Central memory CD8-positive, alpha-beta T cell (primary cell): ENCODE measurements around the gene OR9A4.
"Not testable (repeated sequence)": the region's sequence is repeated elsewhere in the genome, so short reads cannot be mapped to it uniquely, and the experiment has no call there.

ENCODE experiments used
- ATAC-seq: fragments of 150-1000 bp; cut with Tn5 transposase; replicated peaks from 2 replicates; pipeline ENCODE4 v1.10.0; 2022; ENCODE audit warnings: mild to moderate bottlenecking, moderate FRiP score, moderate number of reproducible peaks; ENCODE audit not compliant: poor library complexity, severe bottlenecking; ENCODE audit errors: extremely low read depth
- DNase-seq, 2 donors: peaks; one replicate each; pipeline ENCODE4 v3.0.0; 2021; ENCODE audit warnings: low spot score in 2 of 2
- H3K27ac Mint-ChIP-seq: one replicate; pipeline ENCODE4 v1.8.0; 2022; ENCODE audit warnings: low read depth, mild to moderate bottlenecking, moderate library complexity, mixed read lengths
- H3K27me3 Mint-ChIP-seq: one replicate; pipeline ENCODE4 v1.8.0; 2022; ENCODE audit warnings: mixed read lengths
- H3K36me3 Mint-ChIP-seq: one replicate; pipeline ENCODE4 v1.8.0; 2022; ENCODE audit warnings: mild to moderate bottlenecking, moderate library complexity, mixed read lengths; ENCODE audit not compliant: insufficient read depth
- H3K4me1 Mint-ChIP-seq: one replicate; pipeline ENCODE4 v1.8.0; 2022; ENCODE audit warnings: mixed read lengths
- H3K4me3 Mint-ChIP-seq: one replicate; pipeline ENCODE4 v1.8.0; 2022; ENCODE audit warnings: mild to moderate bottlenecking, moderate library complexity, mixed read lengths
- H3K9me3 Mint-ChIP-seq: one replicate; pipeline ENCODE4 v1.8.0; 2022; ENCODE audit warnings: mixed read lengths

The OR9A4 gene

DNA sequence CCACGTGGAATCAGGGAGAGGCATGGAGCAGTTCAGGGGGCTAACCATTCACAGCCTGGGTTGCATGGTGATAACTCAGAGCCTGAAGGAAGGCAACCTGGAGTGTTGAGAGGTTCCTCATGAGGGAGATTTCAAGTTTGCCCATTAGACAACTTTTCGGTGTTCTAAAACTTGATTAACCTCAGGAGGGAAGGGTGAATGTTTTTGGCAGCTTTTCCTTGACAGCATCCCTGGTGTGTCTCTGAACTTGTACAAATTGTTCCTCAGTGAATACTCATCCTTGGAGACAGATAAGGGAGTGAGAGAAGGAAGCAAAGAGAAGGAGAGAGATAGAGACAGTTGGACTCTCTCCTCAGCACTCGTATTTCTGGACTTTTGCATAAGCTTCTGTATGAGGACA, at the start of gene OR9A4:
OR9A4 (plus strand) TSS at position 301 of the 400 bp plus-strand sequence. CDS start 2,477 bp downstream, outside the sequence.
- H3K27me3 Mint-ChIP-seq: peaks cover 12% of the 10 kb centered on the region
- ATAC-seq: no peak
- H3K36me3 Mint-ChIP-seq: no peaks in the 10 kb centered on the region
- no peaks in the 10 kb centered on the region for H3K4me1 Mint-ChIP-seq
- H3K27ac Mint-ChIP-seq: no peak within 1 kb of the TSS
- peaks cover 4% of the 10 kb centered on the region for H3K9me3 Mint-ChIP-seq
- H3K4me3 Mint-ChIP-seq: no peak within 1 kb of the TSS
- no peak for DNase-seq

- Mint-ChIP-seq H3K4me3 (no peak overlapping the region), H3K27ac (no peak overlapping the region), H3K27me3 (peaks cover 13% of the 10 kb centered on the region), H3K9me3 (no peaks in the 10 kb centered on the region), H3K36me3 (no peaks in the 10 kb centered on the region), H3K4me1 (no peaks in the 10 kb centered on the region)
- ATAC-seq: no peak
- no peak for DNase-seq
These were observed 49.2 kb upstream of the OR9A4 start for GRCh38 chr7:141866974-141867373.

GRCh38 chr7:141872931-141873330, 43.3 kb upstream of the OR9A4 start:
- ATAC-seq (no peak), DNase-seq (no peak)
- Mint-ChIP-seq H3K9me3 (no peaks in the 10 kb centered on the region), H3K4me1 (no peaks in the 10 kb centered on the region), H3K27ac (no peak overlapping the region), H3K27me3 (no peaks in the 10 kb centered on the region), H3K36me3 (no peaks in the 10 kb centered on the region), H3K4me3 (no peak overlapping the region)

- Mint-ChIP-seq H3K9me3 (no peaks in the 10 kb centered on the region), H3K27ac (no peak overlapping the region), H3K4me1 (no peaks in the 10 kb centered on the region), H3K36me3 (no peaks in the 10 kb centered on the region), H3K4me3 (no peak overlapping the region), H3K27me3 (no peaks in the 10 kb centered on the region)
- ATAC-seq (no peak), DNase-seq (no peak)
These were observed 41.4 kb upstream of the OR9A4 start for GRCh38 chr7:141874787-141875186.

GRCh38 chr7:141875453-141875852, 40.7 kb upstream of the OR9A4 start:
- ATAC-seq (no peak), DNase-seq (no peak)
- no peak overlapping the region for H3K27ac Mint-ChIP-seq
- H3K36me3 Mint-ChIP-seq: no peaks in the 10 kb centered on the region
- no peaks in the 10 kb centered on the region for H3K4me1 Mint-ChIP-seq
- no peaks in the 10 kb centered on the region for H3K9me3 Mint-ChIP-seq
- no peak overlapping the region for H3K4me3 Mint-ChIP-seq
- no peaks in the 10 kb centered on the region for H3K27me3 Mint-ChIP-seq

DNA sequence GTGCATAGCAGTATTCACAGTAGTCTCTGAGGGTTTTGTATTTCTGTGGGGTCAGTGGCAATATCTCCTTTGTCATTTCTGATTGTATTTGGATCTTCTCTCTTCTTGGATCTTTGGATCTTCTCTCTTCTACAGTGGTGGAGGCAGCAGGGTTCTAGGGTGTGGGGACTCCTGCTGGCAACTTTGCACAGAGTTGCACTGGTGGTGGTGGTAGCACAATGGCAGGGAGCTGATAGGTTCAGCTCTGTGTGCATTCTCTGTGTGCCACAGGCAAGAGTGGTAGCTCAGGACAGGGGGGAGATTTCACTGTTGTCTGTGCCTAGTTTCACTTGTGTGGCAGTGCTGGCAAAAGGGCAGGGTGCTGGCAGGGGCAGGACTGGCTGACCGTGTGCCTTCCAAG, 39.8 kb upstream of the OR9A4 start:
- Mint-ChIP-seq H3K27me3 (no peaks in the 10 kb centered on the region), H3K4me1 (no peaks in the 10 kb centered on the region), H3K4me3 (no peak overlapping the region), H3K27ac (no peak overlapping the region), H3K9me3 (no peaks in the 10 kb centered on the region), H3K36me3 (no peaks in the 10 kb centered on the region)
- ATAC-seq: no peak
- no peak for DNase-seq

DNA sequence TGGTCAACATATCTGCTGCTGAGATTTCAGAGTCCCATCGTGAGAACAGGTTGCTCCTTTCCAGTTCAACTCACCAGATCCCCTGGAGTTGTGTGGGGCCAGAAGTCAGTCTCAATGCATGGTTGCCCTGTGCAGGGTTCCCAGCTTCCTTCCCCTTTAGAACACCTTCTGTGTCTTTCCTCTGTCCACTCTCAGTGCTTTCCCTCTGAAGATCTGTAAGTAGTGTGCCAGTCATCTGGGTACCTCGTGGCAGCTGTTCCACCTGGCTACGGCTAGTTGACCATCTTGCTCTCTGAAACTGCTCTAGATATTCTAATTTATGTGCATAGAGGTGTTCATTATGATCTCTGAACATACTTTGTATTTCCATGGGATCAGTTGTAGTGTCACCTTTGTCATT, 38.8 kb upstream of the OR9A4 start:
- Mint-ChIP-seq H3K4me1 (no peaks in the 10 kb centered on the region), H3K27ac (no peak overlapping the region), H3K4me3 (no peak overlapping the region), H3K36me3 (no peaks in the 10 kb centered on the region), H3K9me3 (no peaks in the 10 kb centered on the region), H3K27me3 (no peaks in the 10 kb centered on the region)
- ATAC-seq (no peak), DNase-seq (no peak)

DNA sequence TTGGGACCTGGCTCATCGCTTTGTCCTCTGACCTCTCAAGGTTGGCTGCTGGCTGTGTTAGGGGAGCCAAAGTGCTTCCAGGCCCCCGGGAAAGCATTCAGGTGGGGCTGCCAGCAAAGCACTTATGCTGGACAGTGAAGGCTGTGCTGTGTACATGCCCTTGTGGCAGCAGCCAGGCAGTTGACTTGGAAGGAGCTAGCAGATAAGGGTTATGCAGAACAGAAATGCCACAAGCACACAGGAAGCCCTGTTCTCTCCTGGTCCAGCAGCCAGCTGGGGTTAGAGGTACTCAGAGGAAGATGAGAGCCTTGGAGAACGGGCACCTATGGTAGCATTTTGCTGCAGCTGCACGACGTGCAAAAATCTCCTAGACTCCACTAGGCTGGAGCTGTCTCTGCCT, 35.2 kb upstream of the OR9A4 start:
- Mint-ChIP-seq H3K4me3 (no peak overlapping the region), H3K27ac (no peak overlapping the region), H3K36me3 (no peaks in the 10 kb centered on the region), H3K27me3 (peaks cover 4% of the 10 kb centered on the region), H3K9me3 (no peaks in the 10 kb centered on the region), H3K4me1 (no peaks in the 10 kb centered on the region)
- no peak for ATAC-seq
- no peak for DNase-seq

DNA sequence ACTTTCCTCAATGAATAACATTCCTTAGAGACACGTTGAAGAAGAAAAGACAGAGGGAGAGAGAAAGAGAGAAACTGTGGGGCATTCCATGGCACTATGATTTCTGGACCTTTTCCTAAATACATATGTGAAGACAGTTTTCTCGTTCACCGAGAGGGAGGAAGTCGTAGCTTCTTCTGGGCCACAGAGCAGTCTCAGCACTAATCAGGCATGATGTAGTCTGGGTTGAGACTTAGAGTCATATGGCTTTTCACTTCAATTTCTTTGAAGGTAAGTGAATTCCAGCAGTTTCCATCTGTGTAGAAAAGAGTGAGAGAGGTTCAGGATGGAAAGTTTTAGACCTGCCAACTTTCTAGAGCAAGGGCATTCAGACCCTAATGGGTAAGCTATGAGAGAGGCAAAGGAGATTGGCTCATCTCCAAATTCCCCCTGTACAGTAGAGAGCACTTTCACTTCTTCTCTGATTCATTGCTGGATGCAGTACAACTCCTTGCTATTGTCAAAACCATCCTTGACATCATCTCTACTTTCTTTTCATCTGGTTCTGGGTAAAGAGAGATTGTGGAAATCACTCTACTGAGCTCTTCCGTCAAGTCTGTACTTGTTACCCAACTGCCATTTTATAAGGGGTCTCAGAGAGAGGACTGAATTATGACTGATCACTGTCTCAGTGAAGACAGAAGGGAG, 31.5 kb upstream of the OR9A4 start:
- no peak for ATAC-seq
- Mint-ChIP-seq H3K4me1 (no peaks in the 10 kb centered on the region), H3K27me3 (peaks cover 14% of the 10 kb centered on the region)

DNA sequence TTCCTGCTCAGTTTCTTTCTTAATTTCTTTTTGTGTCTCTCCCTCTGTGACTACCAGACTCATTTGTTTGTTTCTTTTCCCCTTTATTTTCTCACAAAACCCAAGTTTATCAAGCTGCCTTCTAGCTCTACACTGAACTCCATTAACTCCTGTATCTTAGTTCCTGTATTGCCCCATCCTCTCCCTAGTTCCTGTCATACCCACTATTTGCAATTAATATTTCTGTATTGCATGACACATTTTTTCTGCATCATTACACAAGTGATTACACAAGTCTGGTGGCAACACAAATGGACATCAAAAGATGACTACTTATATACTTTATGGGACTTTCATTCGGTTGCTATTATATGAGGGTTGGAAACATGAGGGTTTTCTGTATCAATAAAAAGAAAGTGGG, 26.9 kb upstream of the OR9A4 start:
- peaks cover 23% of the 10 kb centered on the region for H3K27me3 Mint-ChIP-seq
- ATAC-seq (no peak), DNase-seq (no peak)
- no peak overlapping the region for H3K4me3 Mint-ChIP-seq
- H3K9me3 Mint-ChIP-seq: no peaks in the 10 kb centered on the region
- no peaks in the 10 kb centered on the region for H3K36me3 Mint-ChIP-seq
- no peak overlapping the region for H3K27ac Mint-ChIP-seq
- H3K4me1 Mint-ChIP-seq: no peaks in the 10 kb centered on the region

More for the DNA sequence above, 31.5 kb upstream of the OR9A4 start:
- no peak for DNase-seq
- no peak overlapping the region for H3K27ac Mint-ChIP-seq
- no peaks in the 10 kb centered on the region for H3K36me3 Mint-ChIP-seq
- H3K4me3 Mint-ChIP-seq: no peak overlapping the region
- no peaks in the 10 kb centered on the region for H3K9me3 Mint-ChIP-seq

DNA sequence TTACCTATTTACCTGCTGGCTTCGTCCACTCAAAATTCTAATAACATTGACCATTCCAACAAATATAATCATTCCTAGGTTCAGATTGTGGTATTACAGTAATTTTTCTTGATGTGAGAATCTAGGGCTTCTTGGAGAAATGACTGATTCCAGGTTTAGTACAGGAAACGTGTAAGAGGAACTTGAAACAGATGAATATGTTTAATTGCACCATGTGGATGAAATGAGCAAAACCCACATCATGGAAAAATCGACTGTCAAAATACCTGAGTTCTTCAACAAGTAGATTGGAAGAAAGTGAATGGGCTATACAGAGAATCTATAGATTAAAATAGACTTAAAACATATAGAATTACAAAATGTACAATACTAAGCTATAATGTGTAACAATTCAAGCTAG, 24.9 kb upstream of the OR9A4 start:
- Mint-ChIP-seq H3K27me3 (peaks cover 15% of the 10 kb centered on the region), H3K36me3 (no peaks in the 10 kb centered on the region), H3K9me3 (no peaks in the 10 kb centered on the region), H3K4me1 (no peaks in the 10 kb centered on the region), H3K4me3 (no peak overlapping the region), H3K27ac (no peak overlapping the region)
- no peak for ATAC-seq
- no peak for DNase-seq

DNA sequence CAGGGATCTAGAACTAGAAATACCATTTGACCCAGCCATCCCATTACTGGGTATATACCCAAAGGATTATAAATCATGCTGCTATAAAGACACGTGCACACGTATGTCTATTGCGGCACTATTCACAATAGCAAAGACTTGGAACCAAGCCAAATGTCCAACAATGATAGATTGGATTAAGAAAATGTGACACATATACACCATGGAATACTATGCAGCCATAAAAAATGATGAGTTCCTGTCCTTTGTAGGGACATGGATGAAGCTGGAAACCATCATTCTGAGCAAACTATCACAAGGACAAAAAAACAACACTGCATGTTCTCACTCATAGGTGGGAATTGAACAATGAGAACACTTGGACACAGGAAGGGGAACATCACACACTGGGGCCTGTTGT, 16.8 kb upstream of the OR9A4 start:
- ATAC-seq, H3K4me3 Mint-ChIP-seq, H3K36me3 Mint-ChIP-seq, H3K4me1 Mint-ChIP-seq, H3K9me3 Mint-ChIP-seq, DNase-seq, H3K27ac Mint-ChIP-seq: not testable (repeated sequence)
- H3K27me3 Mint-ChIP-seq: peaks cover 19% of the 10 kb centered on the region

DNA sequence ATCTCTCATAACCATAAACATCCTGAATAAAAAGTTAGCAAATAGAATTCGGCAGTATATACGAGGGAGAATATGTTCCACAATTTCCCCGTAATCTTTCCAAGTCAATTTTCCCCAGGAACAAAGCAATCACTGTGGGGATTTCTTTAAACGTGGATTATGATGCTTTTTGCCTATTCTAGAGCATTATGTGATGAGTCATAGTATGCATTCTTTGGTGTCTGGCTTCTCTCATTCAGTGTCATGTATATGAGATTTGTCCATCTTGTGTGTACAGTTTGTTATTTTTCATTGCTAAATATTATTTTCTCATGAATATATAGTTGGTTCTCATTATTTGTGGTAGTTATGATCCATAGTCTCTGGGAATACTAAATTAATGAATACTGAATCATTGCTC, 9.9 kb upstream of the OR9A4 start:
- no peaks in the 10 kb centered on the region for H3K4me1 Mint-ChIP-seq
- H3K27ac Mint-ChIP-seq: no peak overlapping the region
- ATAC-seq (no peak), DNase-seq (no peak)
- no peak overlapping the region for H3K4me3 Mint-ChIP-seq
- peaks cover 31% of the 10 kb centered on the region for H3K27me3 Mint-ChIP-seq
- H3K36me3 Mint-ChIP-seq: no peaks in the 10 kb centered on the region
- H3K9me3 Mint-ChIP-seq: no peaks in the 10 kb centered on the region
